LNCAP (cell line): ENCODE results near the gene E4F1.

Experiments
- TF ChIP-seq, protein P1 (sequence below): fragments of 450-650 bp; IDR thresholded peaks from 2 replicates; pipeline ENCODE4 v1.5.1; 2017; ENCODE audit warnings: mild to moderate bottlenecking

Gene E4F1

DNA sequence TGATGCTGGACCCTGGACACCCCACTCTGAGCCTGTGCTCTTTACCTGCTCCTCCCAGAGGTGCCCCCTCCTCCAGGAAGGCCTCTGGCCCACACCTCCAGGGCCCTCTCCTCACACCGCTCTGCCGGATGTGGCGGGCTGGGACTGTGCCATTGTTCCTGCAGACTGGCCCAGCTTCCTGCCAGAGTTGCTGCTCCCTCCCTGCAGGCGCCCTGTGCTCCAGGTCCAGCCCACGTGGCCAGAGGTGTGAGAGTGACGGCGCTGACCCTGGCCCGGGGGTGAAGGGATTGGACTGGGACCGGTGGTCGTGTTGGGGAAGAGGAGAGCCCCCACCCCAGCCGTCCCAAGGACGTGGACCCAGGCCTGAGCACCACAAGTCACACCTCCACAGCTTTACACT, 5.7 kb downstream of the E4F1 start:
- TF ChIP-seq, protein P1, sequence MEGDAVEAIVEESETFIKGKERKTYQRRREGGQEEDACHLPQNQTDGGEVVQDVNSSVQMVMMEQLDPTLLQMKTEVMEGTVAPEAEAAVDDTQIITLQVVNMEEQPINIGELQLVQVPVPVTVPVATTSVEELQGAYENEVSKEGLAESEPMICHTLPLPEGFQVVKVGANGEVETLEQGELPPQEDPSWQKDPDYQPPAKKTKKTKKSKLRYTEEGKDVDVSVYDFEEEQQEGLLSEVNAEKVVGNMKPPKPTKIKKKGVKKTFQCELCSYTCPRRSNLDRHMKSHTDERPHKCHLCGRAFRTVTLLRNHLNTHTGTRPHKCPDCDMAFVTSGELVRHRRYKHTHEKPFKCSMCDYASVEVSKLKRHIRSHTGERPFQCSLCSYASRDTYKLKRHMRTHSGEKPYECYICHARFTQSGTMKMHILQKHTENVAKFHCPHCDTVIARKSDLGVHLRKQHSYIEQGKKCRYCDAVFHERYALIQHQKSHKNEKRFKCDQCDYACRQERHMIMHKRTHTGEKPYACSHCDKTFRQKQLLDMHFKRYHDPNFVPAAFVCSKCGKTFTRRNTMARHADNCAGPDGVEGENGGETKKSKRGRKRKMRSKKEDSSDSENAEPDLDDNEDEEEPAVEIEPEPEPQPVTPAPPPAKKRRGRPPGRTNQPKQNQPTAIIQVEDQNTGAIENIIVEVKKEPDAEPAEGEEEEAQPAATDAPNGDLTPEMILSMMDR = no peak

DNA sequence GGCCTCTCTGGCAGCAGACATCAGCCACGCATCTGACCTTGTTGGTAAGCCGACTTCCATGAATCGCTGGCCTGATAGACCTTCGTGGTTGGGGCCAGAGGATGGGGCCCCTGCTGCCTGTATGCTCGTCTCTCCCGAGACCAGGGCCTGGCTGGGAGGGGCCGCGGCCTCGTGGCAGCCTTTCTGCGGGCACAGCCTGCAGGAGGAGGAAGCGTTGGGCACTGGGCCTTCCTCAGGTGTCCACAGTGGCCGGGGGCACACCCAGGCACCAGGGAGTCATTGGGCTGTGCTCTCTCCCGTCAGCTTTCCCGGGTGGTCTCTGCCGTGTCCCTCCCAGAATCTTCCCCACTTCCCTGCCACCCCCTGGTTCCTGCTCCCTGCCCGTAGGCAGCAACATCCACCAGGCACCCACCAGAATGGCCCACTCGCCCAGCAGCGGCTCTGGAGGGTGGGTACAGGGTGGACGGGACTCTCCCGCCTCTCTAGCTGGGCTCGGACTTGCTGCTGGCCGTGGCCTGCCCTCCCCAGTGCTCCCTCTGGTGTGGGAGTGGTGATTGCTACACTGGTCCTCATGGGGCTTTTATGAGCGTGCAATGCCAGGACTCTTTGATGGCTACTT, 6.3 kb downstream of the E4F1 start:
- TF ChIP-seq, protein P1 = no peak

DNA sequence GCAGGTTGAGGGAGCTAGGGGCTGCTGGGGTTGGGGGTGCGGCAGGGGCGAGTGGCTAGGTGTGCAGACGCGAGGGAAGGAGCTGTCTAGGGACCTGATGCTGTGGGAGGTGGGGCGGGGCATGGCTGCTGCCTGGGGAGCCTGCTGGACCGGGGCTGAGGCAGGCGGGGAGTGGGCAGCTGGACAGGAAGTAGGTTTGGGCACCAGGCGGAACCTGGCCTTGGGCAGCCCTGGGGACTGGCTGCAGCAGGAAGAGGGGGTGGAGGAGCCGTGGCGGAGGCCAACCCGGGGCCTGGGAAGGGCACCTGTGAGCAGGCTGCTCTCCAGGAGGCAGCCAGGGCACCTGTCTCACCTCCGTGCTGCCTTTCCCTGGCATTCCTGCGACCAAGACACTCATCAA, 7.0 kb downstream of the E4F1 start:
- TF ChIP-seq, protein P1 = no peak

DNA sequence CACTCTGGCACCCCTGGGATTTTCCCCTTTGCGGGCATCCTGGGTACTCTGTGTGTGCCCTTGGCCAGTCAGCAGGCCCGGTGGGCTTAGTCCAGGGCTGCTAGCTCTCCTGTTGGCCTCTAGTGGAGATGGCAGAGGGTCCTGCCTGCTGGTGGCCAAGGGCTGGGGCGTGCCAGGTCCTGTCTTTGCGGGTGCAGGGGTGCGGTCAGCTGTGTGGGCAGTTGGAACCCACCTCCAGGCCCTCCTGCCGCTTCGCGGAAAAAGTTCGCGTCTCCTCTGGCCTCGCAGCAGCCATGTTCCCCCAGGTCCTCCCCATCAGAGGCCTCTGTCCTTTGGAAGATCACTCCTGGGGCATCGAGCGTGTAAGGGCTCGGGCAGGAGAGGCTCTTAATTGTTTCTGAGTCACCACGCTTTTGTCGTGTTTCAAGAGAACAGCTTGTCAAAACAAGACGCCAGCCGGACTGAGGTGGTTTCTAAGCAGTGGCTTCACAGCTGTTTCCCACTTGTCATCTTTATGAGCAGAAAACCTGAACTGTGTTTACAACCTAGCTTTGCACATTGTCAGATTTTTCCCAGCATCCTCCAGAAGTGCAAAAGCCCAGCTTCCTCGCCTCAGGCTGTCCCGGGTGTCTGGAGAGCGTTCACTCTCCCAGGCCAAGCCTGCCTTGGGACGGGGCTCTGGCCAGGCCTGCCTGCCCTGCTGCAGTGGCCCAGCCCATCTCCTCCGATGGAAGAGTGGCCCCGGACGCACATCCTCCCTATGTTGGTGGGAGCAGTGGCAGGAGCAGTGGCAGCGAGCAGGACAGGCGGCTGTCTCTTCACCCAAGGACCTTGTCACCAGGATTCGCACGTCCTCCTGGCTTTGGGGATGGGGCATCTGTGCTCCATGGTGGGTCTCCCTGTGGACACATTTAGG, 7.9 kb downstream of the E4F1 start:
- TF ChIP-seq, protein P1 = no peak

DNA sequence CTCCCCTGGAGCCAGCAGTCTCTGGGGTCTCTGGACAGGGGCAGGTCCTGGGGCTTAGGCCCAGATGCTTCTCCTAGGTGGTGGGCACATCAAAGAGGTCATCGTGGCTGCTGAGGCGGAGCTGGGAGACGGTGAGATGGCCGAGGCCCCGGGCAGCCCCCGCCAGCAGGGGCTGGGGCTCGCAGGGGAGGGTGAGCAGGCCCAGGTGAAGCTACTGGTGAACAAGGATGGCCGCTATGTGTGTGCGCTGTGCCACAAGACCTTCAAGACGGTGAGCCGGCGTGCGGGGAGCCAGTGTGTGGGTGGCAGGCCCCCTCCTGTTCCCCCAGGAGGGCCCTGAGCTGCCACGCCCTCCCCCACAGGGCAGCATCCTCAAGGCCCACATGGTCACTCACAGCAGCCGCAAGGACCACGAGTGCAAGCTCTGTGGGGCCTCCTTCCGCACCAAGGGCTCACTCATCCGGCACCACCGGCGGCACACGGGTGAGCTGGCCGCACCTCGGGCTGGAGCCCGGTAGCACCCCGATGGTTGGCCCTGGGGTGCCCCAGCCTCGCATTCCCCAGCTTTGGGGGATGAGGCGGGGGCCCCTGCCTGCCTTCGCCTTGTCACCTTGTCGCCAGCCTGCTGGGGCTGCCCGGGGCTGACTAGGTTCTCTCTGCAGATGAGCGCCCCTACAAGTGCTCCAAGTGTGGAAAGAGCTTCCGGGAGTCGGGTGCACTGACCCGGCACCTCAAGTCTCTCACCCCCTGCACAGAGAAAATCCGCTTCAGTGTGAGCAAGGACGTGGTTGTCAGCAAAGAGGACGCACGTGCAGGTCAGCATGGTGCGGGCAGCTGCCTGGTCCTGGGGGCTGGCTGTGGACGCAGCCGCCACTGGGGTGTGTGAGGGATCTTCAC, 9.0 kb downstream of the E4F1 start:
- TF ChIP-seq, protein P1 = no peak

DNA sequence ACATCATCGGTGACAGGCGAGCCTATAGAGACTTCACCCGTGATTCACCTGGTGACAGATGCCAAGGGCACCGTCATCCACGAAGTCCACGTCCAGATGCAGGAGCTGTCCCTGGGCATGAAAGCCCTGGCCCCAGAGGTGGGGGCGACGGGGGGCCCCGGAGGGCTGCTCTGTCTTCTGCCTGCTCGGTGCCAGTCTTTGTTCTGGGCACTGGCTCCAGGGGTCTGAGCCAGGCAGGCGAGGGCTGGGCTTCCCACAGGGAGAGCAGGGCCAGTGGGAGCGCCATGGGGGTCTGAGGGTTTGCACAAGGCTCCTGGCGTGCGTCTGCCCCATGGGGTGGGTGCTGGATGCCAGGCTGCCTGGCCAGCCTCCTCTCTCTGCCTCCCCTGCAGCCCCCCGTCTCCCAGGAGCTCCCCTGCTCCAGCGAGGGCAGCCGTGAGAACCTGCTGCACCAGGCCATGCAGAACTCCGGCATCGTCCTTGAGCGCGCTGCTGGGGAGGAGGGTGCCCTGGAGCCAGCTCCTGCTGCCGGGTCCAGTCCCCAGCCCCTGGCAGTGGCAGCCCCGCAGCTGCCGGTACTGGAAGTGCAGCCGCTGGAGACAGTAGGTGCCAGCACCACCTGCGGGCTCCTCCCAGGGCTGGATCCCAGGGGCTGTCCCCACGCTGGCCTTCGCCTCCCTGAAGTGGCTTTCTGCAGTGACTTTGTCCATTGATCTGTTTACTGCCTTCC, 9.8 kb downstream of the E4F1 start:
- TF ChIP-seq, protein P1 = no peak
